HG02840 (cell line): ENCODE results near the gene SQOR.
A peak's percentile ranks its signal among the peaks of the same experiment; 100 is the strongest.
"Not testable (repeated sequence)": the region's sequence is repeated elsewhere in the genome, so short reads cannot be mapped to it uniquely, and the experiment has no call there.

ENCODE experiments used
- ATAC-seq: cut with Tn5 transposase; IDR thresholded peaks from one replicate; pipeline ENCODE4 v1.9.1; 2021; ENCODE audit warnings: mild to moderate bottlenecking, moderate library complexity, moderate number of reproducible peaks; ENCODE audit not compliant: unreplicated experiment, low FRiP score

SQOR gene

DNA sequence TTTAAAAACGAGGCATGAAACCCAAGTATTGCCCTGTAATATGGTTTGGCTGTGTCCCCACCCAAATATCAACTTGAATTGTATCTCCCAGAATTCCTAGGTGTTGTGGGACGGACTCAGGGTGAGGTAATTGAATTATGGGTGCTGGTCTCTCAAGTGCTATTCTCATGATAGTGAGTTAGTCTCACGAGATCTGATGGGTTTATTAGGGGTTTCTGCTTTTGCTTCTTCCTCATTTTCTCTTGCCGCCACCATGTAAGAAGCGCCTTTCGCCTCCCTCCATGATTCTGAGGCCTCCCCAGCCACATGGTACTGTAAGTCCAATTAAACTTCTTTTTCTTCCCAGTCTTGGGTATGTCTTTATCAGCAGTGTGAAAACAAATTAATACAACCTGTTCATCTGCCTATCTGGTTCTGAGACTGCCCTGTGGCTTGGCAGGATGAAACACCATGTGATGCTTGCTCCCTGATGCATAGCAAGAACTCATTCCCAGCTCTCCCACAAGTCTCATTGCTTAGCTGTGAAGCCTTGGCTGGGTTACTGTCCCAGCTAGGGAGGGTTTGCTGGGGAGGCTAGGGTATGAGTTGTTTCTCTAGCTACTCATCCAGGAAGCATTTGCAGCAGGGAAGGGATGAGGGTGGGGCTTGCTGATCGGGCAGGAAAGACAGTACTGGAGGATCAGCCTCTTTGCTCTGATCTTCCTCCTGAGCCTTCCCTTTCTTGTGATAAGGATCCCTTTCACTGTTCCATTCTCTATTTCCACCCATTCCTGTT lies 3.7 kb upstream of the SQOR start:
- ATAC-seq: no peak

DNA sequence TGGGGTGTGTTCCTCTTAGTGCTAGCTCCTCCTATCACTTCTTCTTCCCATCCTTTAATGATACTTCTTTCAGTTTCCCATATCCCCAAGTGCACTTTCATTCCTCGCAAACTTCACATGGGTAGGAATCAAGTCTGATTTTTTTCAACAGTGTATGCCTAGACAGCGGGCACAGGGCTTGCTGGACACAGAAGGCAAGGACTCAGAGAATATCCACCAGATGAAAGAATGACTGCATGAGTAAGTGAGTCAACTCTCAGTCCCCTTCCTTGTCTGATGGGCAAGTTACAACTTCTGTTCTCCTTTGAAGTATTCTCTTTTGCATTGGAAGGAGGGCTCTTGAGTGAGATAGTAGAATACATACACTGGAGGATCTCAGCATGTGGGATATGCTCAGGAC lies 3.1 kb upstream of the SQOR start:
- no peak for ATAC-seq

DNA sequence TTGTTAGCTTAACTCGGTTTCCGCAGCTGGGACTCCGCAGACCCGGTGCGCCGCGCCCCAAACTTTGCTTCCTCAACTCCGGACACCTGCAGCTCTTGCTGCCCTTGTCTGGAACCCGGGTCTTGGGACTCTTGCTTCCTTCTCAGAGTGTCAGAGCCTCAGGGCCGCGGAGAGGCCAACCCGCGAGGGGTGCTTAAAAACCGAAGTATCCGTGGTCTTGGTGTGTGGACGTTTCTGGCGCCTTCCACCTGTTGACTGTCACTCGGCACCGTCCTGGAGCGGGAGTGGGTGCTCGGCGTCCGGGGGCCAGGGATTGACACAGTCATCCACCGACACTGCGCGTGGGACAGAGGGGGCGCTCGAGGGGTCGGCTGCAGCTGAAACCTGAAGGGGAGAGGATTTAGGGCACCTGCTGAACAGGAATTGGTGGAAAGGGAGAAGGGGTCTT lies 386 bp downstream of the SQOR start:
- peak; percentile 49 for ATAC-seq

DNA sequence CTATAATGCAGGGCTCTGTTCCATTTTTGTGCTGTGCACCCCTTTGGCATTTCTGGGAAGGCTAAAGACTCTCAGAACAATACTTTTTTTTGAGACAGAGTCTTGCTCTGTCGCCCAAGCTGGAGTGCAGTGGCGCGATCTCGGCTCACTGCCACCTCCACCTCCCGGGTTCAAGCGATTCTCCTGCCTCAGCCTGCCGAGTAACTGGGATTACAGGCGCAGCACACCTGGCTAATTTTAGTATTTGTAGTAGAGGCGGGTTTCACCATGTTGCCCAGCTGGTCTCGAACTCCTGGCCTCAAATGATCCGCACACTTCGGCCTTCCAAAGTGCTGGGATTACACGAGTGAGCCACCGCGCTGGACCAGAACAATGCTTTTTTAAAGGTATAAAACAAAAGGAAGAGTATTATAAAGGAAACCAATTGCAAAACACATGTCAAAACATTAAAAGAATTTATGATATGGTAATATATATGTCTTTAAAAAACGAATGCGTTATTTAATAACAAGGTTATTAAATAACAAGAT lies 999 bp downstream of the SQOR start:
- no peak for ATAC-seq

GRCh38 chr15:45637141-45637540 lies 2.3 kb downstream of the SQOR start:
- ATAC-seq: no peak

GRCh38 chr15:45637552-45638033 lies 2.8 kb downstream of the SQOR start:
- ATAC-seq: peak; percentile 45

- no peak for ATAC-seq
Observed at GRCh38 chr15:45640616-45641015, 5.8 kb downstream of the SQOR start.

GRCh38 chr15:45641374-45641781 lies 6.5 kb downstream of the SQOR start:
- no peak for ATAC-seq

GRCh38 chr15:45641999-45642932 lies 7.4 kb downstream of the SQOR start:
- no peak for ATAC-seq

DNA sequence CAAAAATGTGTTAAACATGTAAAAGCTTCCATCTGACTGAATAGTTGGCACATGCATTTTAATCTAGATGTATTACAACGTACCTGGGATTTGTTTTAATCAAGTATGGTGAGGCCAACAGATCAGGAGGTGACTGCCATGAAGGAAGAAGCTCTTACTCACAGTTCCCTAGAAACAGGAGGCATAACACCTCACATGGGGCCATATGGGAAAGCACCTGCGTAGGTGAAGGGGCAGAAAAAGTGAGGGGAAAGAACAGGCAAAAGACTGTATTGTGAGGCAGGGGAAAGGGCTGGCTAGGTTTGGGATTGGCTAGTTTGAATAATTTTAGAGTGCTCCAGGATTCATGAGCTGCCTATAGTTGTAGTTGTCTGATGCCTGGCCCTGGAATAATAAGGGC lies 9.6 kb downstream of the SQOR start:
- ATAC-seq: no peak

GRCh38 chr15:45645026-45645980 lies 10.5 kb downstream of the SQOR start:
- ATAC-seq: no peak

- no peak for ATAC-seq
Observed at GRCh38 chr15:45646220-45646619, 11.4 kb downstream of the SQOR start.

- ATAC-seq: no peak
Observed at GRCh38 chr15:45647828-45648227, 13.0 kb downstream of the SQOR start.

- no peak for ATAC-seq
Observed at GRCh38 chr15:45648521-45649200, 13.8 kb downstream of the SQOR start.

DNA sequence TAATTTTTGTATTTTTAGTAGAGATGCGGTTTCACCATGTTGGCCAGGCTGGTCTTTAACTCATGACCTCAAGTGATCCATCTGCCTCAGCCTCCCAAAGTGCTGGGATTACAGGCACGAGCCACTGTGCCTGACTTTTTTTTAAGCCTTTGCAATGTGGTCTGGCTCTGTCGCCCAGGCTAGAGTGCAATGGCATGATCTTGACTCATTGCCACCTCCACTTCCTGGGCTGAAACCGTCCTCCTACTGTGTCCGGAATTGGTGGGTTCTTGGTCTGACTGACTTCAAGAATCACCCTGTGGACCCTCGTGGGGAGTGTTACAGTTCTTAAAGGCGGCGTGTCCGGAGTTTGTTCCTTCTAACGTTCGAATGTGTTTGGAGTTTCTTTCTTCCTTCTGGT lies 15.2 kb downstream of the SQOR start:
- ATAC-seq: not testable (repeated sequence)

- no peak for ATAC-seq
Observed at GRCh38 chr15:45650889-45651525, 16.2 kb downstream of the SQOR start.

GRCh38 chr15:45653702-45654424 lies 19.0 kb downstream of the SQOR start:
- no peak for ATAC-seq

GRCh38 chr15:45654749-45655148 lies 19.9 kb downstream of the SQOR start:
- ATAC-seq: no peak
